Kidney tubule cell (primary cell): ENCODE results near the gene KAZN.

Experiments used
- DNase-seq: peaks from one replicate; pipeline ENCODE4 v3.0.0-alpha.2; 2018; ENCODE audit warnings: low spot score

Gene KAZN

GRCh38 chr1:14590411-14591180, 7.9 kb upstream of the KAZN start:
- peak; percentile 60 for DNase-seq

GRCh38 chr1:14591600-14591999, 6.9 kb upstream of the KAZN start:
- DNase-seq: peak; percentile 29

- no peak for DNase-seq
These were observed 6.4 kb upstream of the KAZN start for GRCh38 chr1:14592004-14592631.

GRCh38 chr1:14593302-14593701, 5.2 kb upstream of the KAZN start:
- no peak for DNase-seq

- DNase-seq: no peak
These were observed 4.4 kb upstream of the KAZN start for GRCh38 chr1:14594045-14594444.

GRCh38 chr1:14596591-14596990, 1.9 kb upstream of the KAZN start:
- DNase-seq: no peak

GRCh38 chr1:14597343-14598006, 1.0 kb upstream of the KAZN start:
- peak; percentile 40 for DNase-seq

GRCh38 chr1:14598007-14598497, 433 bp upstream of the KAZN start:
- DNase-seq: peak; percentile 23

GRCh38 chr1:14599183-14599791, 802 bp downstream of the KAZN start:
- peak; percentile 25 for DNase-seq

GRCh38 chr1:14599800-14600199, 1.3 kb downstream of the KAZN start:
- no peak for DNase-seq

GRCh38 chr1:14600405-14601112, 2.1 kb downstream of the KAZN start:
- peak; percentile 42 for DNase-seq

- peak; percentile 82 for DNase-seq
These were observed 3.7 kb downstream of the KAZN start for GRCh38 chr1:14602136-14602535.

- DNase-seq: no peak
These were observed 5.2 kb downstream of the KAZN start for GRCh38 chr1:14603645-14604044.

- no peak for DNase-seq
These were observed 5.9 kb downstream of the KAZN start for GRCh38 chr1:14604414-14604813.

- DNase-seq: peak; percentile 88
These were observed 7.5 kb downstream of the KAZN start for GRCh38 chr1:14605945-14606344.

GRCh38 chr1:14606632-14607031, 8.1 kb downstream of the KAZN start:
- DNase-seq: peak; percentile 35

- DNase-seq: no peak
These were observed 8.8 kb downstream of the KAZN start for GRCh38 chr1:14607295-14607694.

- DNase-seq: no peak
These were observed 9.8 kb downstream of the KAZN start for GRCh38 chr1:14608308-14608707.

GRCh38 chr1:14610761-14611160, 12.3 kb downstream of the KAZN start:
- DNase-seq: peak; percentile 39

GRCh38 chr1:14611792-14612191, 13.3 kb downstream of the KAZN start:
- DNase-seq: no peak

- peak; percentile 88 for DNase-seq
These were observed 13.8 kb downstream of the KAZN start for GRCh38 chr1:14612256-14612655.

- DNase-seq: peak; percentile 63
These were observed 15.4 kb downstream of the KAZN start for GRCh38 chr1:14613926-14614325.
